GM13977 (cell line): Measurements from ENCODE around the gene NGEF.

Experiments used
- DNase-seq: peaks from one replicate; pipeline ENCODE4 v3.0.0; 2012; ENCODE audit warnings: low spot score
- CTCF ChIP-seq: IDR thresholded peaks from 2 replicates; pipeline ENCODE4 v1.5.1; 2012; ENCODE audit warnings: mild to moderate bottlenecking, control low read depth; ENCODE audit not compliant: insufficient read depth; ENCODE audit errors: extremely low read depth, missing control alignments
- in situ Hi-C: fragments of 300-500 bp; cut with MboI; formaldehyde crosslinking; loops from one replicate; pipeline ENCODE4 v1.12.0; 2022; ENCODE audit warnings: low sequenced_read_pairs, low pct_unique_long_range_greater_than_20kb, mixed read lengths, inconsistent platforms; ENCODE audit not compliant: unreplicated experiment

NGEF gene

GRCh38 chr2:233012301-233012971 lies 620 bp downstream of the NGEF start:
- no peak for TF ChIP-seq CTCF
- no peak for DNase-seq
- in situ Hi-C loops = no loop called here

DNA sequence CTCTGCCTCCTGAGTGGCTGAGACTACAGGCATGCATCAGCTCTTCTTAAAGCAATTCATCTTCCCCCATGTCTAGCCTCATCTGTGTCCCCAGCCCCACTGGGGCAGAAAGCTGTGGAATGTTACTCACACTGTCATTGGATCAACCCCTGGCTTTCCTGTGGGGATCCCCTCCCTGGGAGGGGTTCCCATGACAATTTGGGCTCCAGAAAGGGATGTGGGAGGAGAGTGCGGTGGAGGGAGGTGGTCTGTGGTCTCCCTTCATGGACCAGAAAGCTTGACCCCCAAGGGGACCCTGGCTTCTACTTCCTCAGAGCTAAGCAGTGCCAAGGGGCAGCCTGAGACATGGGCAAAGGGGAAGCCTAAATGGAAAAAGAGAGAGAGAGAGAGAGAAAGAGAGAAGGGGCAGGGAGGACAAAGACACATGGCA lies 1.3 kb downstream of the NGEF start:
- DNase-seq = no peak
- in situ Hi-C loops = no loop called here
- no peak for TF ChIP-seq CTCF

DNA sequence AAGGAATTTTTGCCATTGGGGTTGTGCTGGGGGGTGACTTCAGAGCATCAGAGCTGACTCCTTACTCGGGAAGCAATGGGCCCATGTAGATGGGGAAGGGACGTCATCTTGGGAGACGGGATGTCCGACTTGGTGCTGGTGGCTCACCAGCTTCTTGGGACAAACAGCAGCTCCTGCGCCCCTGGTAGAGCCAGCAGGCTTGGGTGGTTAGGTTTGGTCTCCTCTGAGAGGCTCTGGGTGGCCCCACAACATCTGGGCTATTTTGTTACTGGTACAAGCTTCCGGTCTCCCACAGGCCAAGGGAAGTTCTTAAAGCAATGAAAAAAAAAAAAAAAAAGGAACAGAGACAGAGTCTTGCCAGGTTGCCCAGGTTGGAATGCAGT lies 1.8 kb downstream of the NGEF start:
- no peak for TF ChIP-seq CTCF
- in situ Hi-C loops = no loop called here
- no peak for DNase-seq

GRCh38 chr2:233010569-233011267 lies 2.3 kb downstream of the NGEF start:
- DNase-seq = no peak
- no peak for TF ChIP-seq CTCF
- in situ Hi-C loops = no loop called here

DNA sequence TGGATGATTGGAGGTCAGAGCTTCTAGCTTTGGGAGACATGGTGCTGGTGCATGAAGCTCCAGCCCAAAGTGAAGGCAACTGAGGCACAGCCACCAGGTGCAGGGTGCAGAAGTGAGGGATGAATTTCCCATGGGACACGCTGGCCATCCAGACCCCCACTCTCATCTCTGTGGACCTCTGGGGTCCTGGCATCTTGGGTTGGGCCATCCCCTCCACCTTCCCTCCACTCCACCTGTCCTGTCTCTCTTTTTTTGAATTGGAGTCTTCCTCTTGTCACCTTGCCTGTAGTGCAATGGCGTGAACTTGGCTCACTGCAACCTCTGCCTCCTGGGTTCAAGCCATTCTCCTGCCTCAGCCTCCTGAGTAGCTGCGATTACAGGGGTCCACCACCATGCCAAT lies 3.4 kb downstream of the NGEF start:
- DNase-seq = no peak
- in situ Hi-C loops = no loop called here
- TF ChIP-seq CTCF = no peak

GRCh38 chr2:233007739-233008138 lies 5.3 kb downstream of the NGEF start:
- no peak for TF ChIP-seq CTCF
- DNase-seq = no peak
- in situ Hi-C loops = no loop called here

DNA sequence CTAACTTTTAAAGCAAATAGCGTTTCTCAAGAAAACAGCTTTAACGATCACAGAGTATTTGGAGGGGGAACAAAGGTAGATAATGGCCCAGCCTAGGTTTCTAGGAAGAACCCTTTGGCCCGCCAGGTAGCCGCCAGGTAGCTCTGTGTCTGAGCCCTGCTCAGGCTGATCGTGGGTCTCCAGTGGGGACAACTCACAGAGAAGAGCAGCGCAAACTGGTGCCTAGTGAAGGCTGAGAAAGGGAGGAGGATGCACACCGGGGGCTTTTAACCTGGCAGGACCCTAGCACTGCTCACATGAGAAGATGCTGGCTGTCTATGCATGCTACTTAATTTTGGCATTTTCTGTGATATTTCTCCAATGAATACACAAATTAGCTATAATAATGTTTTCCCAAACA lies 5.8 kb downstream of the NGEF start:
- in situ Hi-C loops = no loop called here
- no peak for DNase-seq
- no peak for TF ChIP-seq CTCF
